Duodenal mucosa (tissue), 2 donors: ENCODE measurements around the gene MAML2.

ENCODE experiments used
- H3K27ac ChIP-seq: one replicate; pipeline ENCODE4 v1.7.0; 2013; ENCODE audit warnings: low read depth, low read length
- H3K27me3 ChIP-seq, 2 donors: one replicate each; pipeline ENCODE4 v1.7.0; 2013; ENCODE audit warnings: low read length in 2 of 2, control low read depth in 1 of 2; ENCODE audit not compliant: insufficient read depth in 2 of 2, control insufficient read depth in 1 of 2
- H3K36me3 ChIP-seq, 2 donors: one replicate each; pipeline ENCODE4 v1.7.0; 2013; ENCODE audit warnings: low read length in 2 of 2, control low read depth in 1 of 2; ENCODE audit not compliant: insufficient read depth in 2 of 2, control insufficient read depth in 1 of 2
- H3K4me1 ChIP-seq, 2 donors: one replicate each; pipeline ENCODE4 v1.7.0; 2013; ENCODE audit warnings: low read length in 2 of 2, control low read depth in 1 of 2; ENCODE audit not compliant: insufficient read depth in 2 of 2, control insufficient read depth in 1 of 2
- H3K4me3 ChIP-seq, 2 donors: one replicate each; pipeline ENCODE4 v1.7.0; 2013; ENCODE audit warnings: low read length in 2 of 2, low read depth in 1 of 2
- H3K9ac ChIP-seq, 2 donors: one replicate each; pipeline ENCODE4 v1.7.0; 2013; ENCODE audit warnings: low read length in 2 of 2, low read depth in 1 of 2
- H3K9me3 ChIP-seq, 2 donors: one replicate each; pipeline ENCODE4 v1.7.0; 2013; ENCODE audit warnings: low read length in 2 of 2, control low read depth in 1 of 2; ENCODE audit not compliant: control insufficient read depth in 1 of 2

Gene MAML2

DNA sequence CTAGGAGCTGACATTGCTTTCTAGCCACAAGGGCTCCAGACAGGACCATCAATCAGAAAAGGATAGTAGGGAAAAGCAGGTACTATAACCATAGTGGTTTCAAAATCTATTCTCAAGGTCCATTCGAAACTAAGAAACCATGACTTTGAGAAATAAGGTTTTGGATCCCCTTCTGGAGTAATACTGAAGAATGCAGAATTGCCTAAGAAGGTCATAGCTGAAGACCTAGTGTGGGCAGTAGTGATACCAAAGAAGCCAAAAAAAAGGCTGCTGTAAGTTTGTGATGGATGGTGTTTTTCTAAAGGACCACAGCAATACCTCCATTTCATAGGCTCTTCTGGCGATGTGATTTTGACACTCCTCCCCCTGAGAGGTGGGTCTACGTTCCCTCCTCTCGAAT lies 163.1 kb downstream of the MAML2 start:
- Histone ChIP-seq H3K27me3 (no peaks in the 10 kb centered on the region), H3K36me3 (no peaks in the 10 kb centered on the region), H3K27ac (no peak overlapping the region), H3K9me3 (no peaks in the 10 kb centered on the region), H3K4me3 (no peak overlapping the region), H3K4me1 (no peaks in the 10 kb centered on the region), H3K9ac (no peak overlapping the region)

DNA sequence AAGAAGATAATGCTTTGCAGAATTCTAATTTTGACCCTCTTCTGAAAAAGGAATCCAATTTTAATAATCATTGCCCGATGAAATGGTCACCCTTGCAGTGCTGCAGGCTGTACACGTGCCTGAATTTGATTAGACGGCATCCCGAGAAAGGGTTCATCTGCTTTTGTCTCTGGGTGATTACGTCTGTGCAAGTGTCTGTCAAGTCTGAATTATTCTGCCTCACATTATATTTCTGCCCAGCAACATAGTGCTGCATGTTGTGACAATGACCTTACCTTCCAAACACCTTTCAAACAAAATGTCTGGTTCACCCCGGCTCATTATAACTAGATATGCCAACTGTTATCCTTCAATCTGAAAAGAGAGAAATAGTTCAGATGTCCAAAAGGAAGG lies 164.1 kb downstream of the MAML2 start:
- no peaks in the 10 kb centered on the region for H3K4me1 ChIP-seq
- no peak overlapping the region for H3K9ac ChIP-seq
- no peaks in the 10 kb centered on the region for H3K27me3 ChIP-seq
- H3K4me3 ChIP-seq: no peak overlapping the region
- no peak overlapping the region for H3K27ac ChIP-seq
- no peaks in the 10 kb centered on the region for H3K9me3 ChIP-seq
- H3K36me3 ChIP-seq: no peaks in the 10 kb centered on the region

DNA sequence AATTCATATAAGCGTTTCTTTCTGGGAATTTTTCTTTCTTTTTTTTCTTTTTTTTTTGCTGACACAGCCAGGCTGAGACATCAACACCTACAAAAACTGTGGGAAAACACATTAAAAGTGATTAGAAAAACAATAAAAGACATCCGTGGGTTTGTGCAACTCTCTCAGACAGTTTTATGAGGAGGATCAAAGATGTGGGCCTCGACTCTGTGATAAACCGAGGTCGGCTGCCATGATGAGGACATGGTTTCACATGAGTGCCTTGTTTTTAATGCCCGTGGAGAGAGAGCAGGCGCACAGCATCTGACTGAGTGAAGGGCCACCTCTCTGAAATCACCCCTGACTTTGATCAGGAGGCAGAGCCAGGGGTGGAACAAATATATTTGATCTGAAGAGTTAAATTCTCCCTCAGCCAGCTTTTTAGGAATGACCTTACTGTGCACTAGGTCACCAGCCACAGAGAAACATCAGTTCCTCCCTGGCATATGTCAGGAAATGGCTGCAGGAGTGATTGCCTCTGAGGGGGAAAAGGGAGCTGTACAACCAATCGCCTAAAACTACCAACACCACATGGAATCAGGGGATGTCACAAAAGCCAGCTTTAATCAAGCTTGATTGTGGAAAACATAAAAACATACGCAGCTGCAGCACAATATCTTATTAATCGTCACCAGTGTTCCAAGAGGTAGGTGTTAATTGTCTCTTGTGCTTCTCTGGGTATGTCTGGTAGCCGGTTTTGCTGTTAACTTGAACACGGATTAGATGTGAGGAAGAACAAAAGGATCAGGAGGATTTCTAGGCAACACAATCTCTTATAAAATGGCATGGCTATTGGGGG lies 164.7 kb downstream of the MAML2 start:
- Histone ChIP-seq H3K27me3 (no peaks in the 10 kb centered on the region), H3K9ac (no peak overlapping the region), H3K4me1 (no peaks in the 10 kb centered on the region), H3K27ac (no peak overlapping the region), H3K4me3 (no peak overlapping the region), H3K9me3 (no peaks in the 10 kb centered on the region), H3K36me3 (no peaks in the 10 kb centered on the region)

GRCh38 chr11:96177146-96177545 lies 165.8 kb downstream of the MAML2 start:
- no peaks in the 10 kb centered on the region for H3K27me3 ChIP-seq
- no peak overlapping the region for H3K27ac ChIP-seq

GRCh38 chr11:96173906-96174305 lies 169.1 kb downstream of the MAML2 start:
- no peak overlapping the region for H3K9ac ChIP-seq
- H3K27ac ChIP-seq: no peak overlapping the region
- no peaks in the 10 kb centered on the region for H3K4me1 ChIP-seq
- no peaks in the 10 kb centered on the region for H3K9me3 ChIP-seq
- H3K36me3 ChIP-seq: no peaks in the 10 kb centered on the region
- no peak overlapping the region for H3K4me3 ChIP-seq
- H3K27me3 ChIP-seq: no peaks in the 10 kb centered on the region

More at GRCh38 chr11:96177146-96177545, 165.8 kb downstream of the MAML2 start:
- no peak overlapping the region for H3K9ac ChIP-seq
- H3K4me3 ChIP-seq: no peak overlapping the region
- no peaks in the 10 kb centered on the region for H3K36me3 ChIP-seq
- no peaks in the 10 kb centered on the region for H3K9me3 ChIP-seq
- no peaks in the 10 kb centered on the region for H3K4me1 ChIP-seq

DNA sequence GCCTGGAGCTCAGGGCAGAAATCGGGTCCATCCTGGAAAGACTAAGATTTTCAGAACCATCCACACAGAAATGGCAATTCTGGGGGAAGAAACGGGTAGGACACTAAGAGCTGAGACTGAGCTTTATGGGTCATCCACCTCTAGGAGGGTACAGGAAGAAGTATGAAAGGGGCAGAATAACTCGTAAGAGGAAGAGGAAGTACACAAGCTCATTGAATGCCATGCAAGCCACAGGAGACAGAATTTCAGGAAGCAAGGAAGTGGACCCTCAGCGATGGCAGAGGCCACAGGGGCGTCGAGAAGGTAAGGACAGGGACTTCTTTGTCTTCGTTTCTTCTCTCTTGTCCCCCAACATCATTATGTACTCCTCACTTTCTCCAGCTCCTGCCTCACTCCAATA lies 169.6 kb downstream of the MAML2 start:
- no peaks in the 10 kb centered on the region for H3K27me3 ChIP-seq
- H3K9me3 ChIP-seq: no peaks in the 10 kb centered on the region
- H3K9ac ChIP-seq: no peak overlapping the region
- H3K4me1 ChIP-seq: no peaks in the 10 kb centered on the region
- no peak overlapping the region for H3K4me3 ChIP-seq
- H3K36me3 ChIP-seq: no peaks in the 10 kb centered on the region
- H3K27ac ChIP-seq: no peak overlapping the region

DNA sequence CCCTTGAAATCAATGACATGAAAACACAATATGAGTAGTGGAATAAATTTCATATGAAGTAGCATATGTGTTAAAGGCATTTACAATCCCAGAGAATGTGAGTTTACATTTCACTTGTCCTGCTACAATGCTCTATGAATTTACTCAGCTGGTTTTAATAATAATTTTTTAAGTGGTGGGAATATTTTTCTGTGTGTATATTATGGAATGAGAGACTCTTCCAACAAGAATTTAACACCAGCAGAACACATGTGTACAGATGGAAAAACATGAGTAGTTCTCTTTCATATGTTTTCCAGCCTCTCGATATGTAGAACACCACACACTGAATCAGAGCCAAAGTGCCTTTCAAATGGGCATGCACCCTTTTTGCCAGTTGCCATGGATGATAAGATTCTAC lies 170.4 kb downstream of the MAML2 start:
- no peak overlapping the region for H3K9ac ChIP-seq
- no peak overlapping the region for H3K27ac ChIP-seq
- no peaks in the 10 kb centered on the region for H3K4me1 ChIP-seq
- H3K36me3 ChIP-seq: no peaks in the 10 kb centered on the region
- H3K9me3 ChIP-seq: no peaks in the 10 kb centered on the region
- H3K27me3 ChIP-seq: no peaks in the 10 kb centered on the region
- H3K4me3 ChIP-seq: no peak overlapping the region

DNA sequence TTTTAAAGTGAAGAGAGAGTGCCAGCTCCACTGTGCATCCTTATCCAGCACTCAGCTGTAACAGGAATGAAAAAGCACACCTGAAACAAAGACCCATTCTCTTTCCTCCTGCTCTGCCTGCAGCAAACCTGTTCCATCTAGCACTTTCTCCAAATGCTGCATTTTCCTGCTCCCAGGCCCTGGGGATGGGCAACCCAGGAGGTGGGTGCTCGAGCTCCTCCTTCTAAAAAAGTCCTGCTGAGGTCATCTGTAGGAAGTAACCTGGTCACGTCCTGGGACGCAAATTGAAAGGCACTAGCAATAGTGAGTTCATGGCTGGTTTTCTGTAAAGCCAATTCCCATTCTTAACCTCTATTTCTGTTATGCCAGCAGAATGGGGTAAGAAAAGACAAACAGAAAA lies 173.7 kb downstream of the MAML2 start:
- H3K4me1 ChIP-seq: no peaks in the 10 kb centered on the region
- H3K9me3 ChIP-seq: no peaks in the 10 kb centered on the region
- H3K27me3 ChIP-seq: no peaks in the 10 kb centered on the region
- H3K36me3 ChIP-seq: no peaks in the 10 kb centered on the region
- no peak overlapping the region for H3K9ac ChIP-seq
- no peak overlapping the region for H3K4me3 ChIP-seq
- no peak overlapping the region for H3K27ac ChIP-seq

- H3K36me3 ChIP-seq: no peaks in the 10 kb centered on the region
- no peak overlapping the region for H3K27ac ChIP-seq
- no peaks in the 10 kb centered on the region for H3K9me3 ChIP-seq
- no peak overlapping the region for H3K4me3 ChIP-seq
- H3K27me3 ChIP-seq: no peaks in the 10 kb centered on the region
- no peak overlapping the region for H3K9ac ChIP-seq
- H3K4me1 ChIP-seq: no peaks in the 10 kb centered on the region
These were observed 174.4 kb downstream of the MAML2 start for GRCh38 chr11:96168623-96169022.

GRCh38 chr11:96167787-96168186 lies 175.2 kb downstream of the MAML2 start:
- Histone ChIP-seq H3K4me3 (no peak overlapping the region), H3K36me3 (no peaks in the 10 kb centered on the region), H3K9me3 (no peaks in the 10 kb centered on the region), H3K4me1 (no peaks in the 10 kb centered on the region), H3K27ac (no peak overlapping the region), H3K9ac (no peak overlapping the region), H3K27me3 (no peaks in the 10 kb centered on the region)
